ENCODE results near the gene KRT28. TPM values are rescaled to one million over a fixed set of nuclear protein-coding genes. Genes with fewer than 3 reads are reported as not detected.

The KRT28 gene
- total and polyA plus RNA-seq, 4 donors, result not detected

GRCh38 chr17:40782450-40782849 lies 17.3 kb downstream of the KRT28 start, which contains the start of gene KRT27:
Gene KRT27 (minus strand): TSS chr17:40782550. CDS start chr17:40782493, 57 bp downstream.
- Histone ChIP-seq H3K4me3 (no peak within 1 kb of the TSS), H3K27ac (ENCODE audit: low read depth in 1 of 2, low read length in 1 of 2) (no peak within 1 kb of the TSS), H3K27me3 (ENCODE audit: control insufficient read depth in 3 of 3, insufficient read depth in 3 of 3, low read length in 2 of 3) (peaks cover 0 to 16% (median 4%) of the 10 kb centered on the region in 3 donors), H3K4me1 (ENCODE audit: control insufficient read depth in 5 of 5, insufficient read depth in 5 of 5, low read length in 5 of 5) (peaks cover 0 to 7% (median 0%) of the 10 kb centered on the region in 5 donors), H3K9me3 (ENCODE audit: control insufficient read depth in 4 of 4, insufficient read depth in 3 of 4, low read length in 3 of 4) (no peaks in the 10 kb centered on the region), H3K9ac (ENCODE audit: insufficient read depth in 1 of 2, low read length in 2 of 2) (no peak within 1 kb of the TSS), H3K36me3 (ENCODE audit: control insufficient read depth in 4 of 4, insufficient read depth in 4 of 4, low read length in 4 of 4) (no peaks in the 10 kb centered on the region)
- DNase-seq (no peak), ATAC-seq (ENCODE audit: insufficient read depth, low FRiP score) (no peak)
- 96 to 98% methylated on average over 4 of the region's 4 CpGs for WGBS, 2 donors
- TF ChIP-seq CTCF (IDR thresholded peaks at IDR 0.05; ENCODE audit: control extremely low read depth, extremely low read depth), result no peak

- Histone ChIP-seq H3K9me3 (ENCODE audit: control insufficient read depth in 4 of 4, insufficient read depth in 3 of 4, low read length in 3 of 4) (no peaks in the 10 kb centered on the region), H3K27me3 (ENCODE audit: control insufficient read depth in 3 of 3, insufficient read depth in 3 of 3, low read length in 2 of 3) (peaks cover 0 to 21% (median 4%) of the 10 kb centered on the region in 3 donors), H3K4me1 (ENCODE audit: control insufficient read depth in 5 of 5, insufficient read depth in 5 of 5, low read length in 5 of 5) (peaks cover 0 to 7% (median 0%) of the 10 kb centered on the region in 5 donors), H3K36me3 (ENCODE audit: control insufficient read depth in 4 of 4, insufficient read depth in 4 of 4, low read length in 4 of 4) (no peaks in the 10 kb centered on the region), H3K4me3 (no peak overlapping the region), H3K9ac (ENCODE audit: insufficient read depth in 1 of 2, low read length in 2 of 2) (no peak overlapping the region), H3K27ac (ENCODE audit: low read depth in 1 of 2, low read length in 1 of 2) (peak overlapping the region in 1 of 2 donors; percentile 11)
- TF ChIP-seq CTCF (IDR thresholded peaks at IDR 0.05; ENCODE audit: control extremely low read depth, extremely low read depth), result no peak
- DNase-seq, result peak; percentile 37 to 69 (median 61)
- peak; percentile 90 for ATAC-seq (ENCODE audit: insufficient read depth, low FRiP score)
- 27 to 29% methylated on average over 37 of the region's 37 CpGs for WGBS, 2 donors
Measured at GRCh38 chr17:40779181-40779909, 20.4 kb downstream of the KRT28 start.

DNA sequence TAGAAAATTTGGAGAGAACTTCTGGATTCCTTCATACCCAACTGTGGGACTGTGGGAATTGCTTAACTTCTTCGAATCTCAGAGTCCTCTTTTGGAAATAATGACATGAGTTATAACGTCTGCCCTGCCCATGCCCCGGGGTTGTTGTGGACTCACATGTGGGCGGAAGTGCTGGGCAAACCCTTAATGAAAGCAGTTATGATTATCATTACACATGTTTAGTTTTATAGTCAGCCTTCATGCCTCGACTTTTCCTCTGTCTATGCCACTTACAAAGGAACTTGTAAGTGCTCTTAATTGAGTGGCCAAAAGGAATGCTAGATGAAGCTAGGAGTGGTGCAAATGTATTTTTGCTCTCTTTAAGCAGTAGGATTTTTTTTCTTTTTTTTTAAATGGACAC lies 21.3 kb downstream of the KRT28 start:
- Histone ChIP-seq H3K9me3 (ENCODE audit: control insufficient read depth in 4 of 4, insufficient read depth in 3 of 4, low read length in 3 of 4) (no peaks in the 10 kb centered on the region), H3K27me3 (ENCODE audit: control insufficient read depth in 3 of 3, insufficient read depth in 3 of 3, low read length in 2 of 3) (peaks cover 0 to 21% (median 4%) of the 10 kb centered on the region in 3 donors), H3K36me3 (ENCODE audit: control insufficient read depth in 4 of 4, insufficient read depth in 4 of 4, low read length in 4 of 4) (no peaks in the 10 kb centered on the region), H3K27ac (ENCODE audit: low read depth in 1 of 2, low read length in 1 of 2) (no peak overlapping the region), H3K9ac (ENCODE audit: insufficient read depth in 1 of 2, low read length in 2 of 2) (no peak overlapping the region), H3K4me3 (no peak overlapping the region), H3K4me1 (ENCODE audit: control insufficient read depth in 5 of 5, insufficient read depth in 5 of 5, low read length in 5 of 5) (peaks cover 0 to 7% (median 0%) of the 10 kb centered on the region in 5 donors)
- WGBS, 2 donors, result 63 to 75% methylated on average over 5 of the region's 5 CpGs
- no peak for TF ChIP-seq CTCF (IDR thresholded peaks at IDR 0.05; ENCODE audit: control extremely low read depth, extremely low read depth)
- DNase-seq (peak in 1 of 3 donors; percentile 6), ATAC-seq (ENCODE audit: insufficient read depth, low FRiP score) (no peak)

All from lung (tissue), 12 donors.